ENCODE results near the gene OCLN.

DNA sequence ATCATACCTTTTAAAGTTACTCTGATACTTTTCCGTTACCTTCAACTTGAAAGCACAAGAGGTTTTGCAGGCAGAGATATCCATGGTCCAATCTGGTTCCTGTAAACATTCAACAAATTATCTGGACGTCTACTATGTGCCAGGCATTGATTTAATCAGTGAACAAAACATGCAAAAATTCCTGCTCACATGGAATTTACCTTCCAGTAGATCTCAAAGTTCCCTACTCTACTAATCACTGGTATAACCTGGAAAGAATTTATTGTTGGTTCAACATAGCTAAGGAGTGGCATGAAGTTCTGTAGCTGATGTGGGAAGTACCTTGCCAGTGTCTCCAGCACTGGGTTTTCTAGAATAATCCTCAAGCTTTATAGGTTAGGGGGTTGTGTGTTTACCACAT, 9.8 kb downstream of the OCLN start:
- TF ChIP-seq, protein P1, sequence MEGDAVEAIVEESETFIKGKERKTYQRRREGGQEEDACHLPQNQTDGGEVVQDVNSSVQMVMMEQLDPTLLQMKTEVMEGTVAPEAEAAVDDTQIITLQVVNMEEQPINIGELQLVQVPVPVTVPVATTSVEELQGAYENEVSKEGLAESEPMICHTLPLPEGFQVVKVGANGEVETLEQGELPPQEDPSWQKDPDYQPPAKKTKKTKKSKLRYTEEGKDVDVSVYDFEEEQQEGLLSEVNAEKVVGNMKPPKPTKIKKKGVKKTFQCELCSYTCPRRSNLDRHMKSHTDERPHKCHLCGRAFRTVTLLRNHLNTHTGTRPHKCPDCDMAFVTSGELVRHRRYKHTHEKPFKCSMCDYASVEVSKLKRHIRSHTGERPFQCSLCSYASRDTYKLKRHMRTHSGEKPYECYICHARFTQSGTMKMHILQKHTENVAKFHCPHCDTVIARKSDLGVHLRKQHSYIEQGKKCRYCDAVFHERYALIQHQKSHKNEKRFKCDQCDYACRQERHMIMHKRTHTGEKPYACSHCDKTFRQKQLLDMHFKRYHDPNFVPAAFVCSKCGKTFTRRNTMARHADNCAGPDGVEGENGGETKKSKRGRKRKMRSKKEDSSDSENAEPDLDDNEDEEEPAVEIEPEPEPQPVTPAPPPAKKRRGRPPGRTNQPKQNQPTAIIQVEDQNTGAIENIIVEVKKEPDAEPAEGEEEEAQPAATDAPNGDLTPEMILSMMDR (conservative IDR thresholded peaks at IDR 0.05; ENCODE audit: low read depth in 2 of 2) = no peak
- TF ChIP-seq EZH2 (IDR thresholded peaks at IDR 0.05; ENCODE audit: low read depth, unreplicated experiment) = no peak
- TF ChIP-seq POLR2AphosphoS5 (IDR thresholded peaks at IDR 0.05; ENCODE audit: low read depth) = no peak
- no peak for TF ChIP-seq NANOG (IDR thresholded peaks at IDR 0.05; ENCODE audit: borderline replicate concordance)

Data from GM23338 (cell line).